GM12874 (cell line): ENCODE data around the gene RAD51B.

Experiments
- TF ChIP-seq, protein P1 (sequence below): IDR thresholded peaks from 2 replicates; pipeline ENCODE4 v1.5.1; 2011; ENCODE audit warnings: low read depth, mild to moderate bottlenecking, control low read depth, low read length, moderate library complexity; ENCODE audit not compliant: insufficient read depth

The RAD51B gene

DNA sequence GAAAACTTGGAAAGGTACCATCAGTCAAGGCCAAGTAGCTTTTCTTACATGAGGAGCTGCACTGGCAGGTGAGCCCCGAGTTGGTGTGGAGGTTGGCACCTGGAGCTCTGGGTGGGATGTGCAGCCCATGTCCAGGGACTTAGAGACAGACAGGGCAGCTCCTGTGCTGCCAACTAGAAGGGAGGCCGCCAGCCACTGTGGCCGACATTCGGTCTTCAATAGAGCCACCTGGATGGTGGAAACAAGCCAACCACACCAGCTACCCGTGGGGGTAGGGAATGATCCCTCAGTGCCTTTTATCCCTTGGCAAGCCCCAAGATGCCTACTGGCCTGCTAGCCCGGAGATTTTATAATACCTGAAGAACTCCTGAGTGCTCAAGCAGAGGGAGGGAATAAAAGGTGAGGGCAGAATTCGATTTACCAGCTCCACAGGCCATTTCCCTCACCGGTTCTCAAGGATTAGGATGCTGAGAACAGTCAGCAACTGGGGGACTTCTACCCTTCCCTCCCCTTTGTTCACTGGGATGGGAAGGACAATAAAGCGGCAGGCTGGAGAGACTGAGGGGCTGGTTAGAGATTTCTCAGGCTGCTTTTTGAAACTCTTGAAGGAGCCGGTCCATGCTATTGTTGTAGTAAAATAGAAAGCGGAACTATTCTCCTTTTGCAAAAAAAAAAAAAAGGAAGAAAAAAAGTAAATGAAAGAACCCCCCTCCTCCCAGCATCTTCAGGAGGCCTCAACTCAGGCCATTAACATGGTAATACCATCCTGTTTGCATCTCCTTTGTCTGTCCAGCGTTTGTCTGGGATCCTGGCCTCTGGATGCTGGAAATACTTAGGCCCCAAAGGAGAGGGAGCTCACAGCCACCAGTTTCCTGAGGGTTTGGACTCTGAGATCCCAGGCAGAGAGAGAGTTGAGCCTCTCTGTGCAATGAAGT lies 651.7 kb downstream of the RAD51B start:
- TF ChIP-seq, protein P1, sequence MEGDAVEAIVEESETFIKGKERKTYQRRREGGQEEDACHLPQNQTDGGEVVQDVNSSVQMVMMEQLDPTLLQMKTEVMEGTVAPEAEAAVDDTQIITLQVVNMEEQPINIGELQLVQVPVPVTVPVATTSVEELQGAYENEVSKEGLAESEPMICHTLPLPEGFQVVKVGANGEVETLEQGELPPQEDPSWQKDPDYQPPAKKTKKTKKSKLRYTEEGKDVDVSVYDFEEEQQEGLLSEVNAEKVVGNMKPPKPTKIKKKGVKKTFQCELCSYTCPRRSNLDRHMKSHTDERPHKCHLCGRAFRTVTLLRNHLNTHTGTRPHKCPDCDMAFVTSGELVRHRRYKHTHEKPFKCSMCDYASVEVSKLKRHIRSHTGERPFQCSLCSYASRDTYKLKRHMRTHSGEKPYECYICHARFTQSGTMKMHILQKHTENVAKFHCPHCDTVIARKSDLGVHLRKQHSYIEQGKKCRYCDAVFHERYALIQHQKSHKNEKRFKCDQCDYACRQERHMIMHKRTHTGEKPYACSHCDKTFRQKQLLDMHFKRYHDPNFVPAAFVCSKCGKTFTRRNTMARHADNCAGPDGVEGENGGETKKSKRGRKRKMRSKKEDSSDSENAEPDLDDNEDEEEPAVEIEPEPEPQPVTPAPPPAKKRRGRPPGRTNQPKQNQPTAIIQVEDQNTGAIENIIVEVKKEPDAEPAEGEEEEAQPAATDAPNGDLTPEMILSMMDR: no peak

GRCh38 chr14:68471964-68472508 lies 652.5 kb downstream of the RAD51B start:
- TF ChIP-seq, protein P1: no peak

- TF ChIP-seq, protein P1: no peak
These were observed 653.5 kb downstream of the RAD51B start for GRCh38 chr14:68473069-68473468.

DNA sequence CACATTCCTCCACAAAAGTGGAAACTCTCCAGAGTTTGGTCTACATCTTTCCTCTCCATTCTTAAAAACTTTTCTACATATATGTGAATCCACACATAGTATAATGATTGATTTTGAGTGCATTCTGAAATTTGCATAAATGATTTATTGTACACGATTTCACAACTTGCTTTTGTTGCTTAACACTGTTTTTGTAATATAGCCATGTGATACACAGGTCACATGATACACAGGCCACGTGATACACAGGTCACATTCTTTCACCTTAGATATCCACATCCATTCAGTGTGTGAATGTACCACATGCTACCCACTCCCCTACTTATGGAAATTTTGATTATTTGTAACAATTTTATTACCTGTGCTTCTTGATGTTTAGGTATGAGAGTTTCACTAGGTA lies 654.2 kb downstream of the RAD51B start:
- TF ChIP-seq, protein P1: no peak

DNA sequence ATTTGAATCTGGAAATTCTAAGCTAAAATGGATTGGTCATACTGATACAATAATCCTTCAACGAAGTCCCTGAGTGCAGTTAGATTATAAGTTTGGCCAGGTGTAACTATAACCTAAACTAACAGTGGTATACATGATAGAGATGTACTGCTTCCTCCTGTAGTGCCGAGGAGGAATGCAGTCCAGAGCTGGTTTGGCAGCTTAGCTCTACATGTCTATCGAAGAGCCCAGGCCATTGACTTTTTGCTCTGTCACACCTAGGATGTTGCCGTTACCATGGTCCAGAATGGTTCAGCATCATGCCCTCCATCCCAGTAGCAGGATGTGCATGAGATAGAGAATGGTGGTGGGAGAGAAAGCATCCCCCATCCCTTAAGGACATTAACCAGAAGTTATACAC lies 655.2 kb downstream of the RAD51B start:
- TF ChIP-seq, protein P1: no peak

- TF ChIP-seq, protein P1: no peak
These were observed 656.2 kb downstream of the RAD51B start for GRCh38 chr14:68475802-68476201.

- TF ChIP-seq, protein P1: no peak
These were observed 656.9 kb downstream of the RAD51B start for GRCh38 chr14:68476212-68477109.
